ENCODE data around the gene UTP14C. TPM values are rescaled to one million over a fixed set of nuclear protein-coding genes. Genes with fewer than 3 reads are reported as not detected.

Gene UTP14C
- total RNA-seq: 8.7 and 11.7 TPM in 2 replicates

DNA sequence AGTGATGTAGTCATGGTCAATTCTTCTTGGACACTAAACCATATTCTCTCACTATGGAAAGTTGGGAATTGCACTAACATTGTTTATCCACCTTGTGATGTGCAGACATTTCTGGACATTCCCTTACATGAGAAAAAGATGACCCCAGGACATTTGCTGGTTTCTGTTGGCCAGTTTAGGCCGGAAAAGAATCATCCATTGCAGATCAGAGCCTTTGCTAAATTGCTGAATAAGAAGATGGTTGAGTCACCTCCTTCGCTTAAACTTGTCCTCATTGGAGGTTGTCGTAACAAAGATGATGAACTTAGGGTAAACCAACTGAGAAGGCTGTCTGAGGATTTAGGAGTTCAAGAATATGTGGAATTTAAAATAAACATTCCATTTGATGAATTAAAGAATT lies at the start of gene UTP14C:
UTP14C (plus strand) TSS at position 211 of the 400 bp plus-strand sequence. CDS start 4,114 bp downstream, outside the sequence.

GRCh38 chr13:52010890-52011631 lies 13.4 kb upstream of the UTP14C start, which contains the start of gene ATP7B:
ATP7B (minus strand) TSS chr13:52011450; CDS start chr13:52011337, 113 bp downstream.

GRCh38 chr13:52011632-52012511 lies 12.6 kb upstream of the UTP14C start, which contains the start of gene ALG11:
ALG11 (plus strand) TSS chr13:52012398; CDS start chr13:52012419, 21 bp downstream.

Other genes with a start within 250 kb of the UTP14C start
- 8.8 and 11.6 TPM in 2 replicates for gene DHRS12, start 220.5 kb upstream of the UTP14C start, total RNA-seq
- gene TMEM272, start 179.5 kb upstream of the UTP14C start, total RNA-seq: not detected in 2 replicates
- gene CCDC70, start 162.7 kb upstream of the UTP14C start, total RNA-seq: not detected in 2 replicates
- gene ATP7B, start 13.2 kb upstream of the UTP14C start, total RNA-seq: 4.9 TPM in 2 replicates
- 16.0 and 18.5 TPM in 2 replicates for gene ALG11, start 12.3 kb upstream of the UTP14C start, total RNA-seq
- gene NEK5, start 104.4 kb downstream of the UTP14C start, total RNA-seq: 0.11 and 0.34 TPM in 2 replicates
- gene NEK3, start 134.9 kb downstream of the UTP14C start, total RNA-seq: 13.1 and 23.4 TPM in 2 replicates

All from dermis lymphatic vessel endothelial cell (primary cell).